ENCODE data around the gene CEP85L.

GRCh38 chr6:118579786-118580185, 71.6 kb downstream of the CEP85L start:
- no peak for TF ChIP-seq EZH2 (IDR thresholded peaks at IDR 0.05; ENCODE audit: low read depth, unreplicated experiment)
- no peak for TF ChIP-seq CTCF (conservative IDR thresholded peaks at IDR 0.05; ENCODE audit: low read depth in 2 of 2)
- TF ChIP-seq REST (IDR thresholded peaks at IDR 0.05; ENCODE audit: unreplicated experiment) = no peak
- TF ChIP-seq ZNF114 (CRISPR knock-in tag; IDR thresholded peaks at IDR 0.05) = no peak
- TF ChIP-seq EZH2phosphoT487 (IDR thresholded peaks at IDR 0.05; ENCODE audit: unreplicated experiment) = no peak
- TF ChIP-seq ZNF331 (CRISPR knock-in tag; IDR thresholded peaks at IDR 0.05; ENCODE audit: low read depth) = no peak
- TF ChIP-seq POLR2AphosphoS5 (IDR thresholded peaks at IDR 0.05; ENCODE audit: low read depth) = no peak
- no peak for TF ChIP-seq CREB1 (CRISPR knock-in tag; IDR thresholded peaks at IDR 0.05; ENCODE audit: low read depth)
- no peak for TF ChIP-seq ETS1 (IDR thresholded peaks at IDR 0.05)
- TF ChIP-seq STAT1 (IDR thresholded peaks at IDR 0.05; ENCODE audit: unreplicated experiment) = no peak
- TF ChIP-seq JUNB (IDR thresholded peaks at IDR 0.05; ENCODE audit: unreplicated experiment) = no peak
- no peak for TF ChIP-seq NANOG (IDR thresholded peaks at IDR 0.05; ENCODE audit: borderline replicate concordance)
